HFF-Myc (cell line): Measurements from ENCODE around the gene LCE2D.
"Not testable (repeated sequence)": the region's sequence is repeated elsewhere in the genome, so short reads cannot be mapped to it uniquely, and the experiment has no call there.

ENCODE experiments used
- DNase-seq: peaks from one replicate; pipeline ENCODE4 v3.0.0-alpha.2; 2011; ENCODE audit warnings: low read depth; ENCODE audit errors: extremely low read depth
- H3K4me3 ChIP-seq: replicated peaks from 2 replicates; pipeline ENCODE4 v1.5.1; 2011; ENCODE audit warnings: low read depth, mild to moderate bottlenecking, control low read depth, low read length
- TF ChIP-seq, protein P1 (sequence below): IDR thresholded peaks from 2 replicates; pipeline ENCODE4 v1.5.1; 2012; ENCODE audit warnings: mild to moderate bottlenecking, low read depth, low read length, control low read depth; ENCODE audit errors: missing control alignments

The LCE2D gene

GRCh38 chr1:152683846-152684245, 20.7 kb downstream of the LCE2D start:
- no peak for DNase-seq
- no peak overlapping the region for H3K4me3 ChIP-seq
- TF ChIP-seq, protein P1, sequence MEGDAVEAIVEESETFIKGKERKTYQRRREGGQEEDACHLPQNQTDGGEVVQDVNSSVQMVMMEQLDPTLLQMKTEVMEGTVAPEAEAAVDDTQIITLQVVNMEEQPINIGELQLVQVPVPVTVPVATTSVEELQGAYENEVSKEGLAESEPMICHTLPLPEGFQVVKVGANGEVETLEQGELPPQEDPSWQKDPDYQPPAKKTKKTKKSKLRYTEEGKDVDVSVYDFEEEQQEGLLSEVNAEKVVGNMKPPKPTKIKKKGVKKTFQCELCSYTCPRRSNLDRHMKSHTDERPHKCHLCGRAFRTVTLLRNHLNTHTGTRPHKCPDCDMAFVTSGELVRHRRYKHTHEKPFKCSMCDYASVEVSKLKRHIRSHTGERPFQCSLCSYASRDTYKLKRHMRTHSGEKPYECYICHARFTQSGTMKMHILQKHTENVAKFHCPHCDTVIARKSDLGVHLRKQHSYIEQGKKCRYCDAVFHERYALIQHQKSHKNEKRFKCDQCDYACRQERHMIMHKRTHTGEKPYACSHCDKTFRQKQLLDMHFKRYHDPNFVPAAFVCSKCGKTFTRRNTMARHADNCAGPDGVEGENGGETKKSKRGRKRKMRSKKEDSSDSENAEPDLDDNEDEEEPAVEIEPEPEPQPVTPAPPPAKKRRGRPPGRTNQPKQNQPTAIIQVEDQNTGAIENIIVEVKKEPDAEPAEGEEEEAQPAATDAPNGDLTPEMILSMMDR: no peak

DNA sequence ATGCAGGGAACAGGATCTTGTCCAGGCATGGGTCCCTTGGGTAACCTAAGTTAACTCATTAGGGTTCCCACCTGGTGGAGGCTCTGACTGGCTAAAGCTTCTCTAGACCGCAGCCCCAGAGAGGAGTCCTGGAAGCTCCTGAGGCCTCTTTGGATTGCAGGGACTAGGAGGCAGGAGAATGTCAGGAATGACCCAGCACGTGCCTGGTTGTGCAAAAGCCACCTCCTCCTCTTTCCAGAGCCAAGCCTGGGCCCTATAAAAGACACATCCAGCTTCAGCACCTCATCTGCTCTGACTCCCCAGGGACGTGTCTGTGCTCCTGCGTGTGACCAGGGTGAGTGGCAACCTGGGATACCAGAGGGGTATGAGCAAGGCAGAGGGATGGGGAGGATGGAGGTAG, 22.6 kb downstream of the LCE2D start, which contains the start of gene LCE2B:
TSS of gene LCE2B (plus strand) at position 301 of the 400 bp plus-strand sequence. CDS start 721 bp downstream, outside the sequence.
- DNase-seq, H3K4me3 ChIP-seq: not testable (repeated sequence)

DNA sequence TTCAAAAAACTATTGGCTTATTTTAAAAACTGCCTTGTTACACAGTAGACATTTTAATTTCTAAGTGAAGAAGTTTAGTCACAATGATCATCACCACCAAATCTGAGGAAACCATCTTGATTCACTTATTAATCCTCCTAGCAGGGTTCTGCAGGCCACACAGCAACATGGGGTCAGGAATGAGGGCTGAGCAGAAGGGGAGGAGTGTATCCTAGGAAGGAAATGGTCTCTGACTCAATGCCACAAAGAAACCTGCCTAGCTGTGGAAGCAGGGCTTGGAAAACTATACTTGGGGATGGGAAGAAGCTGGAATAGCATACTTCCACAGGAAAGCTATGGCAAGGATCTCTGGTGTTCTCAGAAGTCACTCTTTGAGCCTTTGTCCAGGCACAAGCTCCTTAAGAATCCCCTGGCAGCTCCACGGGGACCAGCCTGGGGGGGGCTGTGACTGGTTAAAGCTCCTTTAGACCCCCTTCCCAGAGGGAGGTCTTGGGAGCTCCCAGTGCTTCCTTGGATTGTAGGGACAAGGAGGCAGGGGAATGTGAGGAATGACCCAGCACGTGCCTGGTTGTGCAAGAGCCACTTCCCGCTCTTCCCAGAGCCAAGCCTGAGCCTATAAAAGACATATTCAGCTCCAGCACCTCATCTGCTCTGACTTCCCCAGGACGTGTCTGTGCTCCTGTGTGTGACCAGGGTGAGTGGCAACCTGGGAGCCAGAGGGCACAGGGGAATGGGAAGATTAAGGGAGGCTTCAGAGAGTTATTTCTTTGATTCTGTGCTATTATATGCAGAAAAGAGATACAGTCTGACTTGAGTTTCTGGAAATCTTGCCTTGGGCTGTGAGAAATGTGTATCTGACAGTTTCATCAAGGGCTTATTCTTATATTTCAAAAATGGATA, 34.8 kb downstream of the LCE2D start, which contains the start of gene LCE2A:
TSS of gene LCE2A (plus strand) at position 645 of the 900 bp plus-strand sequence. CDS start 557 bp downstream, outside the sequence.
- DNase-seq: no peak
- TF ChIP-seq, protein P1: no peak
- H3K4me3 ChIP-seq: no peak within 1 kb of the TSS

DNA sequence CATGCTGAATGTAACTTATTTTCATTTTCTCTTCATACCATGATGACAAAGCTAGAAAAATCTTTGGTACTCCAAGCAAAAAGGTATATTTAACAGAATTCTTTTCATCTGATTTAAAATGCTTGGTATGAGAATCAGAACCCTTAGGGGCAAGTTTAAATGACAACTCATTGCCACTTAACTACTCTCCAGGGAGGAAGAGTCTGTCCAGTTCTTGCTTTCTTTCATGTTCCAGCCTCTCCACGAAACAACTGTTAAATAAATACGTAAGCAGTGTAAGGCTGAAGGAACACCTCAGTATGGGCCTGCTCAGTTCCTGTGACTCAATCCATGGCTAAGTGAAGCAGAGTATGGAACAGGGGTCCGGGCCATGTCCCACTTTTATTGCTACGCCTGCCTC, 36.6 kb downstream of the LCE2D start:
- TF ChIP-seq, protein P1: no peak
- H3K4me3 ChIP-seq: no peak overlapping the region
- DNase-seq: no peak

GRCh38 chr1:152707860-152708259, 44.7 kb downstream of the LCE2D start, which contains the start of gene LCE4A:
Gene LCE4A (plus strand): TSS chr1:152708160. CDS start chr1:152709076, 916 bp downstream.
- TF ChIP-seq, protein P1: no peak
- no peak for DNase-seq
- no peak within 1 kb of the TSS for H3K4me3 ChIP-seq
